GM12878 (cell line): ENCODE data around the gene CADM2. TPM values are rescaled to one million over a fixed set of nuclear protein-coding genes. Genes with fewer than 3 reads are reported as not detected.

Source experiments
- ATAC-seq: fragments of 200-7000 bp; cut with Tn5 transposase; 3 replicates; pipeline ENCODE4 v1.9.1; 2020; ENCODE audit warnings: mild to moderate bottlenecking, moderate library complexity
- BruUV-seq: library from RNA; stranded (reverse); fragments of 400-500 nt; replicated peaks from 2 replicates; lab custom pipeline; 2021; lab: Mats Ljungman, UMichigan
- CTCF ChIA-PET: fragments of 300-600 bp; sonication (Branson Sonifier 250); formaldehyde crosslinking; extraction: SDS; loops from one replicate; lab custom pipeline; 2021; ENCODE audit warnings: inconsistent platforms; lab: Yijun Ruan, JAX
- POLR2A ChIA-PET: fragments of 350-600 bp; formaldehyde crosslinking; extraction: SDS; loops from one replicate; lab custom pipeline; 2021; ENCODE audit warnings: inconsistent platforms; lab: Charles Lee
- RAD21 ChIA-PET: fragments of 300-600 bp; sonication (Branson Sonifier 250); formaldehyde crosslinking; loops from one replicate; lab custom pipeline; 2023; ENCODE audit warnings: antibody characterized with exemption; ENCODE audit not compliant: unreplicated experiment; lab: Charles Lee
- SMC1A ChIA-PET: fragments of 300-600 bp; sonication (Branson Sonifier 250); formaldehyde crosslinking; loops from one replicate; lab custom pipeline; 2023; ENCODE audit not compliant: unreplicated experiment, uncharacterized antibody; lab: Charles Lee
- DNase-seq: peaks from one replicate; pipeline ENCODE4 v3.0.0-alpha.2; 2011; ENCODE audit warnings: low read depth, low spot score
- FAIRE-seq: peaks from 3 replicates; lab custom pipeline; 2011; peaks lifted over from hg19 to GRCh38; lab: Jason Lieb, UNC
- H2AFZ ChIP-seq: 2 replicates; pipeline ENCODE4 v1.6.0; 2011; ENCODE audit warnings: low read depth, low read length, control low read depth; ENCODE audit not compliant: control insufficient read depth
- H3K27ac ChIP-seq: 2 replicates; pipeline ENCODE4 v1.5.1; 2011; ENCODE audit warnings: control low read depth; ENCODE audit not compliant: control insufficient read depth, insufficient read depth
- H3K27me3 ChIP-seq, 2 experiments: replicated peaks in 1 of 2; 2 replicates each; pipeline versions ENCODE4 v1.6.0 to v1.6.1; 2011; ENCODE audit warnings: low read length in 1 of 2; ENCODE audit not compliant: control insufficient read depth in 2 of 2, insufficient read depth in 2 of 2
- H3K36me3 ChIP-seq, 2 experiments: 2 replicates each; pipeline ENCODE4 v1.5.1; 2011; ENCODE audit warnings: low read length in 1 of 2; ENCODE audit not compliant: control insufficient read depth in 2 of 2, insufficient read depth in 2 of 2
- H3K4me1 ChIP-seq: 2 replicates; pipeline ENCODE4 v1.6.1; 2011; ENCODE audit warnings: mild to moderate bottlenecking, low read length, moderate library complexity, mixed read lengths; ENCODE audit not compliant: control insufficient read depth, insufficient read depth
- H3K4me2 ChIP-seq: 2 replicates; pipeline ENCODE4 v1.6.0; 2011; ENCODE audit warnings: control low read depth; ENCODE audit not compliant: control insufficient read depth, insufficient read depth
- H3K4me3 ChIP-seq: fragments of 200-600 bp; sonication (generic); 2 replicates; pipeline ENCODE4 v1.5.1; 2016
- H3K79me2 ChIP-seq: 2 replicates; pipeline ENCODE4 v1.6.0; 2011; ENCODE audit warnings: low read length; ENCODE audit not compliant: control insufficient read depth, insufficient read depth
- H3K9ac ChIP-seq: 2 replicates; pipeline ENCODE4 v1.8.0; 2011; ENCODE audit warnings: low read length, control low read depth, mixed read lengths; ENCODE audit not compliant: control insufficient read depth, insufficient read depth
- H3K9me3 ChIP-seq: replicated peaks from 3 replicates; pipeline ENCODE4 v1.5.1; 2011; ENCODE audit warnings: mild to moderate bottlenecking, low read length; ENCODE audit not compliant: control insufficient read depth, insufficient read depth
- H4K20me1 ChIP-seq: 2 replicates; pipeline ENCODE4 v1.6.0; 2011; ENCODE audit not compliant: control insufficient read depth, insufficient read depth
- CBFB ChIP-seq: IDR thresholded peaks from 2 replicates; pipeline ENCODE4 v1.6.1; 2016; ENCODE audit warnings: antibody characterized with exemption, low read depth
- CBX5 ChIP-seq: sonication (generic); IDR thresholded peaks from 2 replicates; pipeline ENCODE4 v1.6.1; 2016; ENCODE audit warnings: low read depth, moderate library complexity, mild to moderate bottlenecking, inconsistent platforms
- ETV6 ChIP-seq, 2 experiments: fragments of 450-650 bp in 1 of 2; IDR thresholded peaks in 1 of 2; conservative IDR thresholded peaks in 1 of 2; 2 replicates each; pipeline ENCODE4 v1.6.1; 2014; ENCODE audit warnings: antibody characterized with exemption in 1 of 2, borderline replicate concordance in 1 of 2, low read depth in 1 of 2, mild to moderate bottlenecking in 1 of 2, moderate library complexity in 1 of 2
- IKZF1 ChIP-seq: fragments of 450-650 bp; conservative IDR thresholded peaks from 2 replicates; pipeline ENCODE4 v1.6.1; 2017; ENCODE audit warnings: antibody characterized with exemption, mild to moderate bottlenecking
- IRF4 ChIP-seq: IDR thresholded peaks from 2 replicates; pipeline ENCODE4 v1.6.1; 2011; ENCODE audit warnings: low read depth, low read length
- MEF2A ChIP-seq: IDR thresholded peaks from 2 replicates; pipeline ENCODE4 v1.6.1; 2011; ENCODE audit warnings: low read depth, mild to moderate bottlenecking, low read length, moderate library complexity; ENCODE audit not compliant: insufficient read depth
- POLR2AphosphoS2 ChIP-seq: IDR thresholded peaks from 2 replicates; pipeline ENCODE4 v1.6.1; 2011; ENCODE audit warnings: low read depth, mild to moderate bottlenecking, low read length, improper control_type of control experiment, moderate library complexity
- WGBS: methylation state at CpG from one replicate; pipeline ENCODE4 v1.1.6; 2016; ENCODE audit warnings: low lambda C conversion rate; ENCODE audit not compliant: insufficient replicate concordance, insufficient coverage; ENCODE audit errors: missing lambda C conversion rate; 5-methylcytosine and 5-hydroxymethylcytosine counted together
- in situ Hi-C: fragments of 300-500 bp; cut with MboI; formaldehyde crosslinking; loops from 9 replicates; pipeline ENCODE4 v1.14.3; 2018; ENCODE audit warnings: mixed read lengths
- intact Hi-C: fragments of 100-400 bp; cut with micrococcal nuclease; formaldehyde crosslinking; loops from one replicate; pipeline ENCODE4 v1.14.2; 2022; ENCODE audit not compliant: unreplicated experiment
- polyA plus RNA-seq, 11 experiments: library from polyadenylated mRNA; depleted of rRNA in 4 of 11; unstranded in 6 of 11; stranded (reverse) in 5 of 11; fragments of >200 nt; fragmentation: Nextera tagmentation in 4 of 11; fragmentation: Illumina TruSeq in 1 of 11; extraction: Ambion mirVana in 4 of 11; extraction: Trizol in 1 of 11; gene quantifications; 1 replicate in 1 of 11; 2 replicates in 10 of 11; pipeline versions ENCODE4 v1.2.1 to v1.2.3, GENCODE V29; 2011 to 2016; ENCODE audit warnings: inconsistent platforms in 2 of 11, missing spikeins in 2 of 11, low read depth in 1 of 11
- total RNA-seq, 4 experiments: library from RNA; depleted of rRNA in 3 of 4; stranded (reverse); fragments of >200 nt in 3 of 4; fragmentation: Illumina TruSeq in 1 of 4; extraction: Trizol in 1 of 4; gene quantifications; 2 replicates each; pipeline versions ENCODE4 v1.2.1 to v1.2.3, GENCODE V29; 2013 to 2021
- TF ChIP-seq, protein P1 (sequence below): fragments of 150-350 bp; IDR thresholded peaks from 2 replicates; pipeline ENCODE4 v1.6.1; 2014; ENCODE audit warnings: mild to moderate bottlenecking, low read depth, low read length
- TF ChIP-seq, protein P2 (sequence below): IDR thresholded peaks from 2 replicates; pipeline ENCODE4 v1.6.1; 2011; ENCODE audit warnings: low read depth, mild to moderate bottlenecking, low read length, moderate library complexity, borderline replicate concordance; ENCODE audit errors: extremely low read depth
- TF ChIP-seq, protein P3 (sequence below): IDR thresholded peaks from 2 replicates; pipeline ENCODE4 v1.6.1; 2012; ENCODE audit warnings: mild to moderate bottlenecking, low read depth, low read length

The CADM2 gene
- total and polyA plus RNA-seq, 10 of the 15 experiments (the other 5 are each of a cell fraction or from before 2014, with no cell fraction given), result 0.13 TPM; not detected in 9

DNA sequence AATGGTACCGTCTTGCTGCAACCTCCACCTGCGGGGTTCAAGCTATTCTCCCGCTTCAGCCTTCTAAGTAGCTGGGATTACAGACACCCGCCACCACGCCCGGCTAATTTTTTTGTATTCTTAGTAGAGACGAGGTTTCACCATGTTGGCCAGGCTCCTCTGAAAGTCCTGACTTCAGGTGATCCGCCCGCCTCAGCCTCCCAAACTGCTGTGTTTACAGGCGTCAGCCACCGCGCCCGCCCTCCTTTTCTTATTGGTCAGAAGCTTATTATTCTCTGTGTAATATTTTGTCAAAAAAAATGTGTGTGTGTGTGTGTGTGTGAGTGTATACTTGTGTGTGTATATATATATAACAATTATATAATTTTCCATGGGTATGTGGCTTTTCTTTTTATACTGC is 425.6 kb downstream of the CADM2 start:
- Histone ChIP-seq H2AFZ (no peak overlapping the region), H3K4me1 (no peaks in the 10 kb centered on the region), H3K79me2 (no peaks in the 10 kb centered on the region), H3K27me3 (no peaks in the 10 kb centered on the region), H3K4me3 (no peak overlapping the region), H3K4me2 (no peak overlapping the region), H3K36me3 (no peaks in the 10 kb centered on the region), H3K9me3 (no peaks in the 10 kb centered on the region)
- intact Hi-C loops, result no loop called here
- RAD21 ChIA-PET, result interaction anchor here (0.9 kb wide), 1 partner anchor 25 kb away, joined by 3 read pairs; no protein-coding TSS in a partner anchor
- in situ Hi-C loops, result no loop called here
- POLR2A ChIA-PET, result no interaction called here
- WGBS, result 58% methylated on average over 13 of the region's 13 CpGs
- CTCF ChIA-PET, result no interaction called here
- SMC1A ChIA-PET, result no interaction called here
- no TSS peak for BruUV-seq
- DNase-seq, result no peak
- TF ChIP-seq CBFB, result no peak
- TF ChIP-seq IKZF1, result no peak
- no peak for TF ChIP-seq POLR2AphosphoS2
- TF ChIP-seq CBX5, result no peak
- TF ChIP-seq, protein P1, sequence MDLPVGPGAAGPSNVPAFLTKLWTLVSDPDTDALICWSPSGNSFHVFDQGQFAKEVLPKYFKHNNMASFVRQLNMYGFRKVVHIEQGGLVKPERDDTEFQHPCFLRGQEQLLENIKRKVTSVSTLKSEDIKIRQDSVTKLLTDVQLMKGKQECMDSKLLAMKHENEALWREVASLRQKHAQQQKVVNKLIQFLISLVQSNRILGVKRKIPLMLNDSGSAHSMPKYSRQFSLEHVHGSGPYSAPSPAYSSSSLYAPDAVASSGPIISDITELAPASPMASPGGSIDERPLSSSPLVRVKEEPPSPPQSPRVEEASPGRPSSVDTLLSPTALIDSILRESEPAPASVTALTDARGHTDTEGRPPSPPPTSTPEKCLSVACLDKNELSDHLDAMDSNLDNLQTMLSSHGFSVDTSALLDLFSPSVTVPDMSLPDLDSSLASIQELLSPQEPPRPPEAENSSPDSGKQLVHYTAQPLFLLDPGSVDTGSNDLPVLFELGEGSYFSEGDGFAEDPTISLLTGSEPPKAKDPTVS, result no peak
- TF ChIP-seq IRF4, result no peak
- TF ChIP-seq, protein P2, sequence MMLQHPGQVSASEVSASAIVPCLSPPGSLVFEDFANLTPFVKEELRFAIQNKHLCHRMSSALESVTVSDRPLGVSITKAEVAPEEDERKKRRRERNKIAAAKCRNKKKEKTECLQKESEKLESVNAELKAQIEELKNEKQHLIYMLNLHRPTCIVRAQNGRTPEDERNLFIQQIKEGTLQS, result no peak
- TF ChIP-seq, protein P3, sequence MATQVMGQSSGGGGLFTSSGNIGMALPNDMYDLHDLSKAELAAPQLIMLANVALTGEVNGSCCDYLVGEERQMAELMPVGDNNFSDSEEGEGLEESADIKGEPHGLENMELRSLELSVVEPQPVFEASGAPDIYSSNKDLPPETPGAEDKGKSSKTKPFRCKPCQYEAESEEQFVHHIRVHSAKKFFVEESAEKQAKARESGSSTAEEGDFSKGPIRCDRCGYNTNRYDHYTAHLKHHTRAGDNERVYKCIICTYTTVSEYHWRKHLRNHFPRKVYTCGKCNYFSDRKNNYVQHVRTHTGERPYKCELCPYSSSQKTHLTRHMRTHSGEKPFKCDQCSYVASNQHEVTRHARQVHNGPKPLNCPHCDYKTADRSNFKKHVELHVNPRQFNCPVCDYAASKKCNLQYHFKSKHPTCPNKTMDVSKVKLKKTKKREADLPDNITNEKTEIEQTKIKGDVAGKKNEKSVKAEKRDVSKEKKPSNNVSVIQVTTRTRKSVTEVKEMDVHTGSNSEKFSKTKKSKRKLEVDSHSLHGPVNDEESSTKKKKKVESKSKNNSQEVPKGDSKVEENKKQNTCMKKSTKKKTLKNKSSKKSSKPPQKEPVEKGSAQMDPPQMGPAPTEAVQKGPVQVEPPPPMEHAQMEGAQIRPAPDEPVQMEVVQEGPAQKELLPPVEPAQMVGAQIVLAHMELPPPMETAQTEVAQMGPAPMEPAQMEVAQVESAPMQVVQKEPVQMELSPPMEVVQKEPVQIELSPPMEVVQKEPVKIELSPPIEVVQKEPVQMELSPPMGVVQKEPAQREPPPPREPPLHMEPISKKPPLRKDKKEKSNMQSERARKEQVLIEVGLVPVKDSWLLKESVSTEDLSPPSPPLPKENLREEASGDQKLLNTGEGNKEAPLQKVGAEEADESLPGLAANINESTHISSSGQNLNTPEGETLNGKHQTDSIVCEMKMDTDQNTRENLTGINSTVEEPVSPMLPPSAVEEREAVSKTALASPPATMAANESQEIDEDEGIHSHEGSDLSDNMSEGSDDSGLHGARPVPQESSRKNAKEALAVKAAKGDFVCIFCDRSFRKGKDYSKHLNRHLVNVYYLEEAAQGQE, result no peak
- TF ChIP-seq ETV6 (conservative IDR thresholded peaks at IDR 0.05 in 1 of 2, IDR thresholded peaks at IDR 0.05 in 1 of 2; ENCODE audit: borderline replicate concordance in 1 of 2, low read depth in 1 of 2), result no peak
- TF ChIP-seq MEF2A, result no peak
- TF ChIP-seq, all 136 proteins: peak for 0
- no peak for ATAC-seq
- H3K27ac ChIP-seq, result no peak overlapping the region
- no peak for FAIRE-seq
- no peaks in the 10 kb centered on the region for H4K20me1 ChIP-seq
- H3K9ac ChIP-seq, result no peak overlapping the region
